ENCODE data around the gene TRDMT1. TPM values are rescaled to one million over a fixed set of nuclear protein-coding genes. Genes with fewer than 3 reads are reported as not detected.
A peak's percentile ranks its signal among the peaks of the same experiment; 100 is the strongest.
"Not testable (repeated sequence)": the region's sequence is repeated elsewhere in the genome, so short reads cannot be mapped to it uniquely, and the experiment has no call there.

The TRDMT1 gene
- total RNA-seq, 1 donor from 2014 or later, result 3.2 TPM

DNA sequence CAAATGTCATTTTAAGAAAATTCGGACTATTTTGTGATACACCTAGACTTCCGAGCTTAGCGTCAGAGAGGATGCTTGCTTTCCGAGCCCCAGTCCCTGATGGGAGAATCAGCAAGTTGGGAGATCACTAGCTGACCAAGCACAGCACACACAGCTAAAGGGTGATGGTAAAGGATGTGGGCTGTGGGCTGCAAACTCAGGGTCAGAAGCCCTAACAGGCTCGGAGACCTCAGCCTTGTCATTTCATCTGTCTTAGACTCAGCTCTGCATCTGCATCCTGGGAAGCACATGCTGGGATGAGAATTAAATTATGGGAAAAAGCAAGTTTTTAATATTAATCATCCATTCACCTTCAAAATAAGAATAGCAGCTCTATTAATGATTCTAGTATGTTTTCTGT is 75.1 kb downstream of the TRDMT1 start:
- no peak for ATAC-seq

DNA sequence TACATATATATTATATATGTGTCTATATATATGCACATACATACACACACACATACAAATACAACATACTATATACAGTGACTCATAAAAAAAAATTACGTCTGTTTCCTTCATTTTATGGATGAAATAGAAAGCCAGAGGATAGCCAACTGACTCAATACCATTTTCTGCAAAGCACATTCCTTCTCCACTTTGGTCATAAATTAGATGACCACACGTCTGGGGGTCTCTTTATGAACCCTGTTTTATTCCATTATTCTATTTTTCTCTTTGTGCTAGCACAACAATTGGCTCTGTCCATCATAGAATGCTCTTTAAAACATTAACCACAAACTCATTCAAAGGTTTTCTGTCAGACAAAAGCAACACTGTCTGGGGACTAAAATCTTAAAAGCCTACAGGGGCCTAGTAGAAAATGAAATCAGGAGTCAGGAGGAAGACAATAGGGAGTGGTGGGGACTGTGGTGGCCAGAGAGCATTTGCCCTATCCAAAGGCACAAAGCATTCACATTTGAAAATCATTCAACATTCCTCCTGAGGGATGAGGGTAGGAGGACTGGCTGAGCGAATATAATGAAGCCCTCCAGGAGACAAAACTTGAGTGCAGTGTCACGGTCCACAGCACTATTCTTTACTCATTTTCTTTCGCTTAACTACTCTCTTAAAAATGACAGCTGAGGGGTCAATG is 76.1 kb downstream of the TRDMT1 start:
- no peak for ATAC-seq

DNA sequence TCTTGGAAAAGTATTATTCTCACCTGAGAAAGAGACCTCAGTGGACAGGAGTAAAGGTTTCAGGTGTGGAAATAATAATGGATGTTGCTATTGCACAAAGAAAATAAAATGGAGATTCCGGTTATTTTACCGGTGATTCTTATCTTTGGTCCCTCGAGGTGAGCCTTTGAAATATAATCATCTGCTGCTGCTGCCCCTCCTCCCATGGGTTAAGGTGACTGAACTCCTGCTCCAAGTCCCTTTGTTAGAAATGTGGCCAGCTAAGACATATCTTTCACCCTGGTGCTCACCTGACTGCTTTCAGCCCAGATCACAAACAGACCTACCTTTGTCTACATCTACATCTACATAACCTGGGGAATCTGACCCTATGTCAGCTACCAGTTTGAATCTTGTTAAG is 77.5 kb downstream of the TRDMT1 start:
- ATAC-seq, result no peak

DNA sequence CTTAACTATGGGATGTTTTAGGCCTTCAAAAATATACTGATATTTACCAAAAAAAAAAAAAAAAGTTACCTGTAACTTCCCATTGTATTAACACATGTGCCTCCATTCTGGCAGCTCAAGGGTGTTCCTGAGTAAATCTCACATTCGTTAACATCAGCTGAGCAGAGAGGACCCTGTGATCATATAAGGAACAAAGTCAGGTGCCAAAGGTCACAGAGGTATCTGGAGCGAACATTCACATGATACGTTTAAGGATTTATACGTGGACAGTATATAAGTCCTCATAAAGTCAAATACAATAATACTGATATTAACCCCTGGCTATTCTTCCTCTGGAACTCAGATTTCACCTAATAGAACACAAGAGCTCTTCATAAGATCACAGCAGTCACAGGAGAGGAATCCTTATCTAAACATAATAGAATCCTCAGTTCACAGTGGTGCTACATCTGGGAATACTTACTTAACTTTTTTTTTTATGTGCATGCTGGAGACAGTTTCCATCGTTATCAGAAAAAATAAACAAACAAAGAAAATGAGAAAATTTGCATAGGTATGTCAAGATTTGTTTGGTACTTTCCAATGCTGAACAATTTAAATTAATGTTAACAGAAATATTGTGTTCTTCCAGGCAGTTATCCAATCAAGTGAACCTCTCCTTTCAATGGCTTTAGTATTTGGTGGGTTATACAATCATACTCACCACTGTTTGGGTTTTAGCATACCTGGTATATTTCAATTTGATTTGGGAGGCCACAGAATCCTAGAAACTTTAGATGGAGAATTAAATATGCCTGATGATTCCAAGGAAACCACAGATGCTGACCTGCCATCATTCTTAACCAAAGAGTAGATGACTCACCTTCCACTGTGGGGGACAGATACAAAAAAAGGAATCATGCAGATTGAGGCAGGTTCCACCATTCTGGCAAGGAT is 78.5 kb downstream of the TRDMT1 start:
- ATAC-seq, result no peak

DNA sequence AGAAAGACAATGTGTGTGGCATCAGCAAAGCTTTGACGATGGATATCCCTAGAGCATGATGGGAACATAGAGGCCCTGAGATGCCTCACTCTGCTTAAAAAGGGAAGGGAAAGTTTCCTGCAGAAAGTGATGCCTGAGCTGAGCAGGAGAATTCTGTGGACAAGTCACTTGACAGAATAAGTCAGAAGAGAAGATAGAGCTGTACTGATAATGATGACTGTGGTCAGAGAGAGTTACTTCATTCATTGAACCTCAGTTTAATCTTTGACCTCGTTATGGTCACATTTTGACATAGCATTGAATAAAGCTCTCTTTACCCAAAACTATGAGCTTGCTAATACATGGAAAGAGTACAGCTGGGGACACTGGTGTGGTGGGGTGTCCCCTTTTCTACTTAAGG is 79.4 kb downstream of the TRDMT1 start:
- ATAC-seq, result no peak

DNA sequence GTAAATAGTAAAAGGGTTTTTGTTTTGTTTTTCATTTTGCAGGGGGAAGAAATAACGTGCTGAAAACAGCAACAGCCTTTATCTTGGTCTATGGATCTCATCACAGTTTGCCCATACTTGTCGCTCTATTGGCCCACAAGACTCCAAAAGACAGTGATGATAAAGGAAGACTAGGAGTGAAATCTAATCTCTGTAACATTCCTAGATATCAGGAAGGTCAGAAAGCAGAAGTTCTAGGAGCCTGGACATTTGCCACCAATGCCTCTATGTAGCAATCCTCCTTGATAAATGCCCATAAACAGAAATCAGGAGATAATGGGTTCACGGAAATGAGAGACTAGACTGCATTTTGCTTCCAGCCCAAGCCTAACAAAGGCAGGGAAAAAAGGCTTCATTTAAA is 80.8 kb downstream of the TRDMT1 start:
- ATAC-seq, result no peak

DNA sequence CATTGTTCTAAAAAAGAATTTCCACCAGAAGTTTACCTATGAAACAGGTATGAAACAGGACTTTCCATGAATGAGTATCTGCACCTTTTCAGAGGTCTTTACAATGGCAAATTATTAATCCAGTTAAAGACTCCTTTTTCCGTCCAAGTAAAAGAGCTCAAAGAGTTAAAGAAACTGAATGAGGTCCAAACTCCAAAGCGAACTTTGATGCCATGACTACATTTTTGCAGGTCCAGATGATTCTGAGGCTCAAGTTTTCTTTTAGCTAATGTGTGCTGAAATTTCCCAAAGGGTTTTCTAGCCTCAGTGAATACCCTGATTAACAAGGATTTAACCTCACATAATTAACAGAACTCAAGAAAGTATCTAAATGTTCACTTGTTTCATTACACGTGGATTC is 81.6 kb downstream of the TRDMT1 start:
- no peak for ATAC-seq

DNA sequence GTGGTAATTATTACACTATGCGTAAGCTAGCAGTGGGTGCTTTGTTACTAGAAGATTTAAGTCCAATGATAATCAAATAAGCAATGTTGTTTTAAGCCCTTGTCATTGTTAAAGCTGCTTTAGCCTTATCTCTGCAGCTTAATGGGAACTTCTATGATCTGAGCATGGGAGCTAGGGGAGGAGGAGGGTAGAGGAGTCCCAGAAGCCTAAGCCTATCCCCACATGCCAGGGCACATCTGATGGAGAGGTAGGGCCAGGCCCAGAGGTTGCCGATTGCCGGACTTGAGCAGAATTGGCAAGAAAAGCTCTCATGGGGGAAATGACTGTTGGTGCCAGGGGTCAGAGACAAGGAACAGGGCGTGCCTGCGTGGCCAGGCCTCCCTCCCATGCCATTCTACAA is 85.3 kb downstream of the TRDMT1 start:
- peak; percentile 20 for ATAC-seq

DNA sequence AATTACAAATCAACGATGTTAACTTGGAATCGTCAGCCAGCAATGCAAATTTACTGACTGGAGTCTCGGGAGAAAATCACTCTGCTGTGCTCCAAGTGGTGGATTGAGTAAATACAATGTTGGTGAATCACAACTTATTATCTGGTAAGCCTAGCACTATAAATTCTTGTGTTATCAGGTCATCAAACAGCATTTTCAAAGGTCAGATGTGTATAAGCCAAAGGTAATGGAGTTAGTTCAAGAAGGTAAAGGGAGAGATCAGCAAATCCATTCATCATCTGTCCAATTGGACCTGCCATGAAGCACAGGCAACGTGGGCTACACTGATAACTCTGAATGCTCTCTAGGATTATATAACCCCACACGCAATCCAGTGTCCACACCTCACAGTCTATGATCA is 85.8 kb downstream of the TRDMT1 start:
- ATAC-seq, result no peak

DNA sequence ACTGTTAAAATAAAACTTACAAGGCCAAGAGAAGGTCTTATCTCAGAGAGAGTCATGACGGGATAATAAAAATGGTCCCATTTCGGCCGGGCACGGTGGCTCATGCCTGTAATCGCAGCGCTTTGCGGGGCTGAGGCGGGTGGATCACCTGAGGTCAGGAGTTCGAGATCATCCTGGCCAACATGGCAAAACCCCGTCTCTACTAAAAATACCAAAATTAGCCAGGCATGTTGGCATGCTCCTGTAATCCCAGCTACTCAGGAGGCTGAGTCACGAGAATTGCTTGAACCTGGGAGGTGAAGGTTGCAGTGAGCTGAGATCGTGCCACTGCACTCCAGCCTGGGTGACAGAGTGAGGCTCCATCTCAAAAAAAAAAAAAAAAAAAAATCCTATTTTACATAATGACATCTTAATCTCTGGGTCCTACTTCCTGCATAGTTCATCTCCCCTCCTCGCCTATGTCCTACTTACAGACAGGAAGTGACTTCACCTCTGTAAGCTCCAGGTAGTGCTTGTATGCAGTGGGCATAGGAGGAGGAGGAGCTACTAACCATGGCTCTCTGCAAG is 86.5 kb downstream of the TRDMT1 start:
- not testable (repeated sequence) for ATAC-seq

DNA sequence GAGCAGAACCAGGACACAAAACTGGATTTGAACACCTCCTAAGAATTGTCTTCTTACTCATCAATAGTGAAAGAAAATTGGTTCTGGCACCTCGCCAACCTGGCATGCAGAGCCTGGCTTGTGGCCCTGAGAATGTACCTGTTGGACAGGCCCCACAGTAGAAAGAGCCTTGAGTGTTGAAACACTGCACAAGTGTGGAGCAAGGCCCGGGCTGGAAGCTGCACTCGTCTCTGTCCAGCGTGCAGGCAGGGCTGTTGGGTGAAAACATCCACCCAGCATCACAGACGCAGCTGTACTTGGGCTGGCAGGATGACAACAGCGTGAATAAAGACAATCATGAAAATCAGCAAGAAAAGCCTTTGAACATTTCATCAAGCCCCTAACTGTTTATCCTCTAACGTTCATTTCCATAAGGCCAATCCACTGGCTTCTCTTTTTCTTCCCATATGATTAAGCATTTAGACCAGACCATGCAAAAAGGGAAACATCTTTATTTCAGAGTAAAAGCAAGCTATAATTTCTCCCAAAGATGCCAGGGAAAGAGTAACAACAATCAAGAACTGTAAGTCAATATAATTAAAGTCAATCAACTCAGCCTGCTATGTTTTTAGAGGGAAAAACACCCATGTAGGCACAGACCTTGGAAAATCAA is 87.5 kb downstream of the TRDMT1 start:
- no peak for ATAC-seq

DNA sequence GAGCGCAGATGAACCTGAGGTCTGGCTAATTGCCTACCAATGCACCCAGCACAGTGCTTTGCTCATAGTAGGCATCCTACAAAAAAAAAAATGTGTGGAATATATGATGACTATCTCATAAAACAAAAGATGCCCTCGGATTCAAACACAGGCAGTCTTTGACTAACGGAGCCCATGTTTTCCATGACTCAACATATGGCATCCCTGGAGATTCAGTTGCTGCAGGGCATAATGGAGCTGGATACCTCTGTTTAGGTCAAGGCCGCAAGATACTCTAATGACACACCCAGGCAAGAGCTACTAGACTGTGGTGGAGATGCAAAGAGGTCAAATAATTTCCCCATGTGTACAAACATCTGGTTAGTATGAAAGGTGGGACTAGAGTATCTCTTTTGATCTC is 88.1 kb downstream of the TRDMT1 start:
- no peak for ATAC-seq

DNA sequence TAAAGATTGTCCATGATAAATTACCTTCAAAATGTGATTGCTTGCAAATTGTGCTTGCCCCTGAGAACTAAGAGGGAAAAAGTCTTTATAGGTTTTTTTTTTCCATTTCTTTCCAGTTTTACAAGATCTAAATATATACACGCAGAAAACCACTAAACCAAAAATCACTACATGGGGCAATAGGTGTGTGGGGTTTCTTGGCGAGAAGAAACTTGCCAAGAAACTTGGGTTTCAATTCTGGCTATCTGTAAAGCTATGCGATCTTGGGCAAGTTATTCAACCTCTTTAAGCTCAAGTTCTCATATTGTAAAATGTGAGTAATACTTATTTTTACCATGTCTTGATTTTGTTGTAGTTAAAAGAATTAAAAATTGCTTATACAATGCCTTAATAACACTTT is 88.9 kb downstream of the TRDMT1 start:
- no peak for ATAC-seq

DNA sequence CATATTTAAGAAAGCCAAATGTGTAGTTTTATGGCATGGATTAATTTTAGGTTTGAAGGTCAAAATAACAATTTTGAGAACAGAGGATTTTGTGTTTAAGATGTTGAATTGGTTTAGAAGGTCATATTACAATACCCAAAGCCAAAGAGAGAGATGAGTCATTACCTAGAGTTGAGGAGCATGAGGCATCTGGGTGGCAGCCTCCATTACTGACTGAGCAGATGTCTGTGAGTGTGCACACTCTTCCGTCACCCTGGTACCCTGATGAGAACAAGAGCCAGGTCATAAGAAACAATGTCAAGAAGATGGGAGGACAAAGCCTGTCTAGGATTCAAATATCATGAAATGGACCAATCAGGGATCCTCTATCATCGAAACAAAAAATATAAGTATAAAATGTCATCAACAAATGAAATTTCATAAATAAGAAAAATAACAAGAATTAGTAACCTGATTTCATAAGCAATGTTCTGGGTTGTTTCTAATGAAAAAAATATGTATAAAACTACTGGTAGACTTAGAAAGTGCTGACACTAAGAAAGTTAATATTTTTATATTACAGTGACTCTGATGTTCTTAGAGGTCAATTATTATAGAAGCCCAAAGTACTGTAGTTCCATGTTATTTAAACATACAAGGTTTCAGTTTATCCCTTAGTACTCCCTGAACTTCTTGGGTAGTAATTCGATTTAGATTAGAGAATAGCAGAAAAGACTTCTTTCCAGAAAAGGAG is 91.8 kb downstream of the TRDMT1 start:
- ATAC-seq, result no peak

DNA sequence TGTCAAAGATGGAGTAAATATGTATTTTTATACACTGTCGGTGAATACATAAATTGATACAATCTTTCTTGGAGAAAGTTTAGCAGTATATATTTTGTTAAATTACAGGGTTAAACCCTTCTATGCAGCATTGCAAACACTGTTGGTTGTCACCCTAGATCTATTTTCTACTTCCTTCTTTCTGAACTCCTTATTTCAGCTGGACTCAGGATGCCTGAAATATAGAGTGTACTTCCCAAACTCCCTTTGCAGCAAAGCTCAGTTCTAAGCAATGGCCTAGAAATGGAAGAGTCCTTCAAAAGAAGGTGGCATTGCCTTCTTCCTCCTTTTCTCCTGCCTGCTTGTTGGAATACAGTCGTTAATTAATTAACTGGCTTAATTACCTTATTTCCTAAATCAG is 92.4 kb downstream of the TRDMT1 start:
- ATAC-seq, result no peak

DNA sequence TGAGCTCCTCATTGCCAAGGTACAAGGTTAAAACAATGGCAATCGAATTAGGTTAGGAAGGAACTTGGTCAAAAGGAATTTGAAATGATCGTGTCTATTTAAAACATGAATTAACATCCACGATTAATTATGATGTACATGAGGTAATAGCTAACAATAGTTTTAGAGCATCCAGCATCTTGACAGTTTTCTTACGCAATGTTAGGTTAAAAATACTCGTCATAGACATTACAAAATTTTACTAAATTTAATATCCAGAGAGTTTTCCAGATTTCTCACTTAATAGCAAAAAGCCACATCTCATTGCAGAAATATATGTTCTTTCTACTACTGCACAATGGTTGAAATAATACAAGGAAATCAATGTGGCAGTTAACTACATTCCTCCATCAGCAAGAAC is 94.5 kb downstream of the TRDMT1 start:
- no peak for ATAC-seq

DNA sequence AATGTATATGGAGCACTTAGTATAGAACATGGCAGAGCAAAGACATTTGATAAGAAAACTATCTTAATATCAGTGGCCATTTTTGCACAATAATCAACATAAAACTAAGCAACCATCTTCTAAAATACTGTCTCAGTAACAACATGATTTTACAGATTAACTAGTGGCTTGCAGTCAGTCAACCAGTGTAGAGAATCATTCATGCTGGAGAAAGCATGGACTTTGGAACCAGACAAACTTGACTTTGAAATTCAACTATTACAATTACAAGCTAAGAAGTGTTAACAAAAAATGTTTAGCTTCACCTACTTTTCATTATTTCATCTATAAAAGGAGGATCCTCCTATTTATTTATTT is 99.6 kb downstream of the TRDMT1 start:
- no peak for ATAC-seq

DNA sequence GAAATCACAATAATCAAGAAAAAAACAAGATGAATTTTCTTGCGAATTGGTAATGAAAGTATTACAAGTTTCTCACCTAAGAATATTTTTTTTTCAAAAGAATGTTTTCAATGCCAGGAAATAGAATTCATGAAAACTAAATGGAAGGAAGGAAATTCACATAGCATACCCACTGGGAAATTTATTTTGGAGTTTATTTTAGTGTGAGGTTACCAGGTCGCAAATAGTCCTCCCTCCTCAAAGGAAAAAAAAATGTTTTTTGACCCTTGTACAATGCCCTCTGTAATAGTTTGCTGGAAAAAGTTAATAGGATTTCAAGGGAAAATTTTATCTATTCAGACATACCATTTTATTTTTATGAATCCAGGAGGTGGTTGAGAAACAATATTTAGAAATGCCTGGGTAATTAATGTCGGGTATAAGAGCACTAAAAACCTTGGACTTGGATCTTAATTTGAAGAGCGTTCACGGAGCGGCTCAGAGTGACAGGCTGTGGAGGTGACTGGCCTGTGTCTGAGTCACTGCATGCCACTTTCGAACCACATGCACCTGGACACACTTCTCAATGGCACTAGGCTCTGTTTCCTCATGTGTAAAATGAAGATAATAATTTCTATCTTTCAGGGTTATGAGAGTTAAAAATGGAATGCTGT is 100.1 kb downstream of the TRDMT1 start:
- ATAC-seq, result no peak

DNA sequence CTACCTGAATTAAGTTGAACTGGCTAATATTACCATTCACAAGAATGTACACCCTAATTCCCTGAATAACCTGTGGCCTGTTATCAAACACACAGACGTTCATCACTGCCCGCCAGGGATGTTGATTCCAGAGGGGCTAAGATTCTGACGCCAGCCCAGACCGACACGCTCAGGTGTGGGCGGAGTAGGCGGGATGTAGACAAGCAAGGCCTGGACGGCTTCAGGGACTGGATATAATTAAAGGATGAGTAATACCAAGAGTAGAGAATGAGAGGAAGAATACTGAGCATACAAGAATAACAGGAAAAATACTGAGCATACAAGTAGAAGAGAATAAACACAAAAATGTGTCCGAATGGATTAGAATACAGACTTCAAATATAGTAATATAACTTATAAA is 100.9 kb downstream of the TRDMT1 start:
- no peak for ATAC-seq

DNA sequence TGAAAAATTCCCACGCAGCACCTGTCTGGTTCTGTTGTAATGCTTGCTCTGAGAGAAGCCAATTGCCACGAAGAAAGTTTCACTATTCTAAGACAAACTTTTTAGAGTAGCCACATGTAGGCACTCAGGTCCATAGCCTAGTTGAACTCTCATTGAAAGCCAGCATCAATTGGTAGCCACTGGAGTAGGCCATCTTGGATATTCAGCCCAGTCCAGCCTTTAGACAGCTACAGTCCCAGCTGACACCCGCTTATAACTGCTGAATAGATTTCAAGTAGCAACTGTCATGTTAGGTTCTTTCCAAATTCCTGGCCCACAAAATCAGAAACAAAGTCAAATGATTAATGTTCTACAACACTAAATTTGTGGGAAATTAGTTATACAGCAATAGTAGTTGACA is 103.5 kb downstream of the TRDMT1 start:
- no peak for ATAC-seq
